Placental pericyte (primary cell): ENCODE measurements around the gene ADSL. TPM values are rescaled to one million over a fixed set of nuclear protein-coding genes. Genes with fewer than 3 reads are reported as not detected.

Source experiments
- total RNA-seq: library from RNA; depleted of rRNA; stranded (reverse); fragments of >200 nt; gene quantifications from 2 replicates; pipeline ENCODE4 v1.2.3, GENCODE V29; 2012

Gene ADSL
- total RNA-seq, result 123 and 156 TPM in 2 replicates

DNA sequence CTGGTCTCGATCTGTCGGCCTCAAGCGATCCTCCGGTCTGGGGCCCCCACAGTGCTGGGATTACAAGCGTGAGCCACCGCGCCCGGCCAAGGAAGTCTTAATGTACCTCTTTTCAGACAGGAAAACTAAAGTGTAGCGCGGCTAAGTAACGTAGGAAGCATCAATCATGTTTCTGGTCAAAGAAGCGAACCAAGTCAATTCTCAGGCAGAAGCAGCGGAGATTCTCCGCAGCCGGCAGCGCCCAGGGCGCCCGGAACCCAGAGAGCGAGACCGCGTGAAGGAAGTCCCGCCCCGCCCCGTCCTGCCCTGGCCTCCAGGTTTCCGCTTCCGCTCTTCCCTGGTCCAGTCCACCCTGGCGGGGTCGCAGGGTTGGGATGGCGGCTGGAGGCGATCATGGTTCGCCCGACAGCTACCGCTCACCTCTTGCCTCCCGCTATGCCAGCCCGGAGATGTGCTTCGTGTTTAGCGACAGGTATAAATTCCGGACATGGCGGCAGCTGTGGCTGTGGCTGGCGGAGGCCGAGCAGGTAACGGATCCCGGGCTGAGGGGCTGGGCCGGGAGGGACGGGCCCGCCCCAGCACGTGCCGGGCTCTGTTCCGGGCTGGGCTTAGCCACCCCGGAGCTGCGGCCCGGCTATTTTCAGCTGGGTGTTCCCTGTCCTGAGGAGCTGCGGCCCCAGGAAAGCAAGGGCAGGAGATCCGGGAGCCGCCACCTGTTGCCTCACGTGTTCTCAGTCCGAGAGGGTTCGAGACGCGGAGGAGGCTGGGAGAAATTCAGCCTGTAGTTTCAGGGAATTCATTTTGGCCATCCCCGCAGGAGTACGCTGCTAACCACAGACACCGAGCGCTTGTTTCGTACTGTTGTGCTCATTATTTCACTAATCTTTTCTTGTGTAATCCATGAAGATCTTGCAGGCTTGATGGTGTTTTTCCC, at the start of gene ADSL:
Gene ADSL, plus strand, starts transcription at position 316 of the 934 bp plus-strand sequence. Its CDS starts 59 bp downstream, at position 375.

Other genes with a start within 250 kb of the ADSL start
- gene TNRC6B, start 168.6 kb upstream of the ADSL start, total RNA-seq, result 15.5 and 27.6 TPM in 2 replicates
- 43.1 and 55.6 TPM in 2 replicates for gene SGSM3, start 24.1 kb downstream of the ADSL start, total RNA-seq